T47D (cell line): ENCODE results near the gene CNPPD1.

Experiments used
- DNase-seq, 2 experiments: peaks; one replicate each; pipeline versions ENCODE4 v3.0.0 to v3.0.0-alpha.2; 2011 to 2012; ENCODE audit warnings: low read depth in 1 of 2, low spot score in 1 of 2
- JUND ChIP-seq: IDR thresholded peaks from 2 replicates; pipeline ENCODE4 v1.6.1; 2012; ENCODE audit warnings: low read depth
- in situ Hi-C: cut with HindIII; loops from 2 replicates; pipeline ENCODE4 v1.10.0; 2016; ENCODE audit warnings: low sequenced_read_pairs, low pct_unique_long_range_greater_than_20kb

The CNPPD1 gene

GRCh38 chr2:219214786-219215185 lies 38.1 kb upstream of the CNPPD1 start:
- no peak for DNase-seq
- in situ Hi-C loops = no loop called here
- TF ChIP-seq JUND = no peak

GRCh38 chr2:219214141-219214540 lies 37.4 kb upstream of the CNPPD1 start:
- in situ Hi-C loops = no loop called here
- no peak for TF ChIP-seq JUND
- DNase-seq = no peak

- DNase-seq = no peak
- in situ Hi-C loops = no loop called here
- TF ChIP-seq JUND = no peak
Measured at GRCh38 chr2:219213486-219214071, 36.9 kb upstream of the CNPPD1 start.

GRCh38 chr2:219213026-219213415 lies 36.3 kb upstream of the CNPPD1 start:
- in situ Hi-C loops = no loop called here
- TF ChIP-seq JUND = no peak
- no peak for DNase-seq

- DNase-seq = no peak
- in situ Hi-C loops = no loop called here
- TF ChIP-seq JUND = no peak
Measured at GRCh38 chr2:219210886-219211362, 34.2 kb upstream of the CNPPD1 start.

- in situ Hi-C loops = no loop called here
- TF ChIP-seq JUND = no peak
- DNase-seq = no peak
Measured at GRCh38 chr2:219210196-219210885, 33.6 kb upstream of the CNPPD1 start.

GRCh38 chr2:219209236-219210195 lies 32.8 kb upstream of the CNPPD1 start:
- TF ChIP-seq JUND = no peak
- DNase-seq = no peak
- in situ Hi-C loops = no loop called here

GRCh38 chr2:219207884-219208740 lies 31.4 kb upstream of the CNPPD1 start:
- DNase-seq = peak in 1 of 2 experiments; percentile 11
- in situ Hi-C loops = no loop called here
- TF ChIP-seq JUND = no peak

- no peak for TF ChIP-seq JUND
- in situ Hi-C loops = no loop called here
- no peak for DNase-seq
Measured at GRCh38 chr2:219207134-219207883, 30.6 kb upstream of the CNPPD1 start.

GRCh38 chr2:219206328-219207133 lies 29.8 kb upstream of the CNPPD1 start, which contains the start of gene ZFAND2B:
ZFAND2B (plus strand) TSS chr2:219206782; CDS start chr2:219206988, 206 bp downstream.
- in situ Hi-C loops = no loop called here
- no peak for TF ChIP-seq JUND
- DNase-seq = peak; percentile 85 to 93

- in situ Hi-C loops = no loop called here
- no peak for TF ChIP-seq JUND
- no peak for DNase-seq
Measured at GRCh38 chr2:219205981-219206327, 29.2 kb upstream of the CNPPD1 start.
